ENCODE results near the gene MCM3AP. TPM values are rescaled to one million over a fixed set of nuclear protein-coding genes. Genes with fewer than 3 reads are reported as not detected.
A peak's percentile ranks its signal among the peaks of the same experiment; 100 is the strongest.

The MCM3AP gene
- total RNA-seq, 1 experiment from 2014 or later = 88.4 TPM

GRCh38 chr21:46317710-46318463, 32.5 kb upstream of the MCM3AP start:
- Histone ChIP-seq H3K27ac (ENCODE audit: low read depth, low read length) (no peak overlapping the region), H3K79me2 (ENCODE audit: insufficient read depth, low read length) (peaks cover 16% of the 10 kb centered on the region), H3K9me3 (ENCODE audit: control insufficient read depth in 1 of 2, insufficient read depth in 1 of 2, low read depth in 1 of 2, low read length in 2 of 2) (no peaks in the 10 kb centered on the region), H2AFZ (ENCODE audit: low read depth, low read length, poor library complexity, severe bottlenecking) (no peak overlapping the region), H3K9me2 (ENCODE audit: insufficient read depth) (no peaks in the 10 kb centered on the region), H3K4me3 (replicated peaks in 1 of 2; ENCODE audit: low read depth in 1 of 2, low read length in 2 of 2) (no peak overlapping the region), H3K27me3 (ENCODE audit: insufficient read depth, low read length) (no peaks in the 10 kb centered on the region), H3K9ac (ENCODE audit: low read length) (no peak overlapping the region), H3K4me2 (ENCODE audit: low read length) (peak overlapping the region; percentile 12; the same call in 1 of the 2 replicates), H3K36me3 (ENCODE audit: control insufficient read depth in 1 of 2, insufficient read depth in 2 of 2, low read length in 2 of 2) (no peaks in the 10 kb centered on the region), H4K20me1 (ENCODE audit: insufficient read depth) (no peaks in the 10 kb centered on the region), H3K4me1 (ENCODE audit: control insufficient read depth in 1 of 2, insufficient read depth in 2 of 2, low read length in 2 of 2) (peaks cover 11 to 20% of the 10 kb centered on the region in 2 experiments; a peak in 3 of 4 replicates)
- ChIA-PET RAD21 (ENCODE audit: low non-redundant PET in 1 of 2, low total read pairs in 2 of 2, uncharacterized antibody in 2 of 2, unreplicated experiment in 2 of 2) (no interaction called here), CTCF (no interaction called here), POLR2A (no interaction called here)
- intact Hi-C loops (cut with micrococcal nuclease) = no loop called here
- TF ChIP-seq RAD21 (IDR thresholded peaks at IDR 0.05; ENCODE audit: low read depth) (no peak), ZBTB33 (IDR thresholded peaks at IDR 0.05; ENCODE audit: extremely low read depth, insufficient replicate concordance, low read length) (no peak), YY1 (IDR thresholded peaks at IDR 0.05; ENCODE audit: extremely low read depth, insufficient replicate concordance, low read depth, low read length) (no peak), POLR2AphosphoS5 (IDR thresholded peaks at IDR 0.05; ENCODE audit: low read depth, low read length) (peak; percentile 31; the same call in 1 of the 2 replicates)
- BruUV-seq (replicated peaks) = no TSS peak
- DNase-seq (ENCODE audit: low read depth, low spot score) (no peak), ATAC-seq (peak; percentile 71)

GRCh38 chr21:46316708-46317324, 31.4 kb upstream of the MCM3AP start:
- H3K4me2 ChIP-seq (ENCODE audit: low read length) = no peak overlapping the region
- no peaks in the 10 kb centered on the region for H3K9me3 ChIP-seq (ENCODE audit: control insufficient read depth in 1 of 2, insufficient read depth in 1 of 2, low read depth in 1 of 2, low read length in 2 of 2)
- no peak for DNase-seq (ENCODE audit: low read depth, low spot score)
- no peaks in the 10 kb centered on the region for H3K9me2 ChIP-seq (ENCODE audit: insufficient read depth)
- H3K27ac ChIP-seq (ENCODE audit: low read depth, low read length) = no peak overlapping the region
- ChIA-PET CTCF (no interaction called here), RAD21 (ENCODE audit: low non-redundant PET in 1 of 2, low total read pairs in 2 of 2, uncharacterized antibody in 2 of 2, unreplicated experiment in 2 of 2) (no interaction called here), POLR2A (no interaction called here)
- no peak overlapping the region for H2AFZ ChIP-seq (ENCODE audit: low read depth, low read length, poor library complexity, severe bottlenecking)
- H3K4me1 ChIP-seq (ENCODE audit: control insufficient read depth in 1 of 2, insufficient read depth in 2 of 2, low read length in 2 of 2) = peaks cover 6 to 11% of the 10 kb centered on the region in 2 experiments; a peak in 2 of 4 replicates
- intact Hi-C loops (cut with micrococcal nuclease) = no loop called here
- TF ChIP-seq EZH2phosphoT487 (IDR thresholded peaks at IDR 0.05; ENCODE audit: borderline replicate concordance) (no peak), TCF7L2 (IDR thresholded peaks at IDR 0.05; ENCODE audit: borderline replicate concordance, extremely low read depth, insufficient read depth, insufficient read length) (no peak), SRF (IDR thresholded peaks at IDR 0.05; ENCODE audit: low read depth) (no peak), SP1 (IDR thresholded peaks at IDR 0.05; ENCODE audit: low read depth) (no peak), EZH2 (IDR thresholded peaks at IDR 0.05) (no peak), JUND (IDR thresholded peaks at IDR 0.05) (no peak), POLR2A (IDR thresholded peaks at IDR 0.05; ENCODE audit: borderline replicate concordance, extremely low read depth, insufficient read depth, insufficient read length) (no peak)
- no peak overlapping the region for H3K4me3 ChIP-seq (replicated peaks in 1 of 2; ENCODE audit: low read depth in 1 of 2, low read length in 2 of 2)
- H3K9ac ChIP-seq (ENCODE audit: low read length) = no peak overlapping the region
- no TSS peak for BruUV-seq (replicated peaks)
- ATAC-seq = no peak
- H3K36me3 ChIP-seq (ENCODE audit: control insufficient read depth in 1 of 2, insufficient read depth in 2 of 2, low read length in 2 of 2) = no peaks in the 10 kb centered on the region
- H3K79me2 ChIP-seq (ENCODE audit: insufficient read depth, low read length) = peaks cover 5% of the 10 kb centered on the region; the same call in 1 of the 2 replicates
- no peaks in the 10 kb centered on the region for H4K20me1 ChIP-seq (ENCODE audit: insufficient read depth)
- H3K27me3 ChIP-seq (ENCODE audit: insufficient read depth, low read length) = no peaks in the 10 kb centered on the region
